LNCAP (cell line): Measurements from ENCODE around the gene GIMAP2.

Source experiments
- CTCF ChIP-seq: fragments of 450-650 bp; IDR thresholded peaks from 2 replicates; pipeline ENCODE4 v1.5.1; 2017; ENCODE audit warnings: mild to moderate bottlenecking

Gene GIMAP2

GRCh38 chr7:150668472-150668911 is 17.0 kb upstream of the GIMAP2 start:
- no peak for TF ChIP-seq CTCF

GRCh38 chr7:150668977-150669376 is 16.5 kb upstream of the GIMAP2 start:
- no peak for TF ChIP-seq CTCF

- TF ChIP-seq CTCF, result no peak
These were observed 9.8 kb upstream of the GIMAP2 start for GRCh38 chr7:150675714-150676113.

GRCh38 chr7:150686030-150686631 is 625 bp downstream of the GIMAP2 start:
- no peak for TF ChIP-seq CTCF

- TF ChIP-seq CTCF, result no peak
These were observed 3.1 kb downstream of the GIMAP2 start for GRCh38 chr7:150688630-150689029.

- no peak for TF ChIP-seq CTCF
These were observed 10.1 kb downstream of the GIMAP2 start for GRCh38 chr7:150695654-150696053.

GRCh38 chr7:150703209-150703608 is 17.7 kb downstream of the GIMAP2 start:
- TF ChIP-seq CTCF, result no peak

- no peak for TF ChIP-seq CTCF
These were observed 29.8 kb downstream of the GIMAP2 start for GRCh38 chr7:150715293-150715692.
